ENCODE data around the gene CLDN9.
A peak's percentile ranks its signal among the peaks of the same experiment; 100 is the strongest.

Gene CLDN9

GRCh38 chr16:2969545-2970521 is 42.9 kb upstream of the CLDN9 start:
- in situ Hi-C loops (cut with HindIII; ENCODE audit: low pct_unique_long_range_greater_than_20kb, low sequenced_read_pairs): no loop called here
- DNase-seq (ENCODE audit: low read depth in 1 of 2, low spot score in 1 of 2): peak; percentile 64 to 81
- no peak for TF ChIP-seq JUND (IDR thresholded peaks at IDR 0.05; ENCODE audit: low read depth)

- DNase-seq (ENCODE audit: low read depth in 1 of 2, low spot score in 1 of 2): no peak
- no peak for TF ChIP-seq JUND (IDR thresholded peaks at IDR 0.05; ENCODE audit: low read depth)
- in situ Hi-C loops (cut with HindIII; ENCODE audit: low pct_unique_long_range_greater_than_20kb, low sequenced_read_pairs): no loop called here
Measured at GRCh38 chr16:2970563-2970962, 42.2 kb upstream of the CLDN9 start.

- no peak for TF ChIP-seq JUND (IDR thresholded peaks at IDR 0.05; ENCODE audit: low read depth)
- no peak for DNase-seq (ENCODE audit: low read depth in 1 of 2, low spot score in 1 of 2)
- in situ Hi-C loops (cut with HindIII; ENCODE audit: low pct_unique_long_range_greater_than_20kb, low sequenced_read_pairs): no loop called here
Measured at GRCh38 chr16:2971134-2971984, 41.4 kb upstream of the CLDN9 start.

- in situ Hi-C loops (cut with HindIII; ENCODE audit: low pct_unique_long_range_greater_than_20kb, low sequenced_read_pairs): no loop called here
- DNase-seq (ENCODE audit: low read depth in 1 of 2, low spot score in 1 of 2): no peak
- no peak for TF ChIP-seq JUND (IDR thresholded peaks at IDR 0.05; ENCODE audit: low read depth)
Measured at GRCh38 chr16:2971985-2972784, 40.5 kb upstream of the CLDN9 start.

- TF ChIP-seq JUND (IDR thresholded peaks at IDR 0.05; ENCODE audit: low read depth): no peak
- in situ Hi-C loops (cut with HindIII; ENCODE audit: low pct_unique_long_range_greater_than_20kb, low sequenced_read_pairs): no loop called here
- no peak for DNase-seq (ENCODE audit: low read depth in 1 of 2, low spot score in 1 of 2)
Measured at GRCh38 chr16:2973093-2973492, 39.6 kb upstream of the CLDN9 start.

GRCh38 chr16:2973605-2974318 is 39.0 kb upstream of the CLDN9 start:
- in situ Hi-C loops (cut with HindIII; ENCODE audit: low pct_unique_long_range_greater_than_20kb, low sequenced_read_pairs): no loop called here
- DNase-seq (ENCODE audit: low read depth in 1 of 2, low spot score in 1 of 2): no peak
- no peak for TF ChIP-seq JUND (IDR thresholded peaks at IDR 0.05; ENCODE audit: low read depth)

- in situ Hi-C loops (cut with HindIII; ENCODE audit: low pct_unique_long_range_greater_than_20kb, low sequenced_read_pairs): no loop called here
- TF ChIP-seq JUND (IDR thresholded peaks at IDR 0.05; ENCODE audit: low read depth): no peak
Measured at GRCh38 chr16:2974319-2975056, 38.2 kb upstream of the CLDN9 start.

GRCh38 chr16:2975161-2975795 is 37.4 kb upstream of the CLDN9 start:
- no peak for DNase-seq (ENCODE audit: low read depth in 1 of 2, low spot score in 1 of 2)
- TF ChIP-seq JUND (IDR thresholded peaks at IDR 0.05; ENCODE audit: low read depth): no peak
- in situ Hi-C loops (cut with HindIII; ENCODE audit: low pct_unique_long_range_greater_than_20kb, low sequenced_read_pairs): no loop called here

More at GRCh38 chr16:2974319-2975056, 38.2 kb upstream of the CLDN9 start:
- no peak for DNase-seq (ENCODE audit: low read depth in 1 of 2, low spot score in 1 of 2)

GRCh38 chr16:2976201-2976600 is 36.5 kb upstream of the CLDN9 start:
- no peak for TF ChIP-seq JUND (IDR thresholded peaks at IDR 0.05; ENCODE audit: low read depth)
- in situ Hi-C loops (cut with HindIII; ENCODE audit: low pct_unique_long_range_greater_than_20kb, low sequenced_read_pairs): no loop called here
- DNase-seq (ENCODE audit: low read depth in 1 of 2, low spot score in 1 of 2): no peak

GRCh38 chr16:2976673-2977072 is 36.0 kb upstream of the CLDN9 start:
- no peak for DNase-seq (ENCODE audit: low read depth in 1 of 2, low spot score in 1 of 2)
- no peak for TF ChIP-seq JUND (IDR thresholded peaks at IDR 0.05; ENCODE audit: low read depth)
- in situ Hi-C loops (cut with HindIII; ENCODE audit: low pct_unique_long_range_greater_than_20kb, low sequenced_read_pairs): no loop called here

GRCh38 chr16:2977440-2977839 is 35.3 kb upstream of the CLDN9 start:
- no peak for TF ChIP-seq JUND (IDR thresholded peaks at IDR 0.05; ENCODE audit: low read depth)
- peak in 1 of 2 experiments; percentile 64 for DNase-seq (ENCODE audit: low read depth in 1 of 2, low spot score in 1 of 2)
- in situ Hi-C loops (cut with HindIII; ENCODE audit: low pct_unique_long_range_greater_than_20kb, low sequenced_read_pairs): no loop called here
